Duodenal mucosa (tissue), 2 donors: ENCODE measurements around the gene CWC27.

Experiments
- H3K27ac ChIP-seq: one replicate; pipeline ENCODE4 v1.7.0; 2013; ENCODE audit warnings: low read depth, low read length
- H3K27me3 ChIP-seq, 2 donors: one replicate each; pipeline ENCODE4 v1.7.0; 2013; ENCODE audit warnings: low read length in 2 of 2, control low read depth in 1 of 2; ENCODE audit not compliant: insufficient read depth in 2 of 2, control insufficient read depth in 1 of 2
- H3K36me3 ChIP-seq, 2 donors: one replicate each; pipeline ENCODE4 v1.7.0; 2013; ENCODE audit warnings: low read length in 2 of 2, control low read depth in 1 of 2; ENCODE audit not compliant: insufficient read depth in 2 of 2, control insufficient read depth in 1 of 2
- H3K4me1 ChIP-seq, 2 donors: one replicate each; pipeline ENCODE4 v1.7.0; 2013; ENCODE audit warnings: low read length in 2 of 2, control low read depth in 1 of 2; ENCODE audit not compliant: insufficient read depth in 2 of 2, control insufficient read depth in 1 of 2
- H3K4me3 ChIP-seq, 2 donors: one replicate each; pipeline ENCODE4 v1.7.0; 2013; ENCODE audit warnings: low read length in 2 of 2, low read depth in 1 of 2
- H3K9ac ChIP-seq, 2 donors: one replicate each; pipeline ENCODE4 v1.7.0; 2013; ENCODE audit warnings: low read length in 2 of 2, low read depth in 1 of 2
- H3K9me3 ChIP-seq, 2 donors: one replicate each; pipeline ENCODE4 v1.7.0; 2013; ENCODE audit warnings: low read length in 2 of 2, control low read depth in 1 of 2; ENCODE audit not compliant: control insufficient read depth in 1 of 2

CWC27 gene

GRCh38 chr5:64958757-64959391 is 190.1 kb downstream of the CWC27 start:
- H3K9me3 ChIP-seq, result peaks cover 0 to 12% of the 10 kb centered on the region in 2 donors
- H3K27ac ChIP-seq, result no peak overlapping the region
- H3K4me3 ChIP-seq, result no peak overlapping the region

DNA sequence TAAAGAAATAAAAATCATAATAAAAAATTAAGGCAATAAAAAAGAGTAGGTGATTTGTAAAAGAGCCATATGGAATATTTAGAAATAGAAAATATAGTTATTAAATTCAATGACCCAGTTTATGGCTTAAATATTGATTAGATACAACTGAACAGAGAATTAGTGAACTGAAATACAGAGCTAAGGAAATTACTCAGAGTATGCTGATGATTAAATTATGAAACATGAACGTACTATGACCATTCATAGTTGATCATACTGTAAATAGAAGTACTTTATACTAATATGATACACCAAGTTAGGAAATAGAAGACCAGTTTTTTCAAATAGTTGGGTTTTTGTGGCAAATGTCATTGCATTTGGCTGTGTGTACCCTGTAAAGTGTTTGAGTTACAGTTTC is 194.5 kb downstream of the CWC27 start:
- H3K4me3 ChIP-seq, result no peak overlapping the region
- no peaks in the 10 kb centered on the region for H3K27me3 ChIP-seq
- H3K4me1 ChIP-seq, result no peaks in the 10 kb centered on the region
- H3K36me3 ChIP-seq, result no peaks in the 10 kb centered on the region
- no peak overlapping the region for H3K9ac ChIP-seq
- peaks cover 0 to 15% of the 10 kb centered on the region in 2 donors for H3K9me3 ChIP-seq
- H3K27ac ChIP-seq, result no peak overlapping the region

More at GRCh38 chr5:64958757-64959391, 190.1 kb downstream of the CWC27 start:
- no peaks in the 10 kb centered on the region for H3K27me3 ChIP-seq
- H3K9ac ChIP-seq, result no peak overlapping the region
- H3K36me3 ChIP-seq, result no peaks in the 10 kb centered on the region
- H3K4me1 ChIP-seq, result no peaks in the 10 kb centered on the region

GRCh38 chr5:64968591-64969110 is 199.9 kb downstream of the CWC27 start:
- no peak overlapping the region for H3K27ac ChIP-seq
- peaks cover 0 to 5% of the 10 kb centered on the region in 2 donors for H3K9me3 ChIP-seq
- no peak overlapping the region for H3K4me3 ChIP-seq
- no peaks in the 10 kb centered on the region for H3K36me3 ChIP-seq
- no peaks in the 10 kb centered on the region for H3K4me1 ChIP-seq
- no peaks in the 10 kb centered on the region for H3K27me3 ChIP-seq
- H3K9ac ChIP-seq, result no peak overlapping the region

GRCh38 chr5:64969578-64969977 is 200.8 kb downstream of the CWC27 start:
- Histone ChIP-seq H3K4me3 (no peak overlapping the region), H3K27me3 (no peaks in the 10 kb centered on the region), H3K9ac (no peak overlapping the region), H3K9me3 (no peaks in the 10 kb centered on the region), H3K4me1 (no peaks in the 10 kb centered on the region), H3K36me3 (no peaks in the 10 kb centered on the region), H3K27ac (no peak overlapping the region)

GRCh38 chr5:64971513-64971912 is 202.8 kb downstream of the CWC27 start:
- Histone ChIP-seq H3K9ac (no peak overlapping the region), H3K9me3 (no peaks in the 10 kb centered on the region), H3K27ac (no peak overlapping the region), H3K4me3 (no peak overlapping the region), H3K36me3 (no peaks in the 10 kb centered on the region), H3K4me1 (no peaks in the 10 kb centered on the region), H3K27me3 (no peaks in the 10 kb centered on the region)

DNA sequence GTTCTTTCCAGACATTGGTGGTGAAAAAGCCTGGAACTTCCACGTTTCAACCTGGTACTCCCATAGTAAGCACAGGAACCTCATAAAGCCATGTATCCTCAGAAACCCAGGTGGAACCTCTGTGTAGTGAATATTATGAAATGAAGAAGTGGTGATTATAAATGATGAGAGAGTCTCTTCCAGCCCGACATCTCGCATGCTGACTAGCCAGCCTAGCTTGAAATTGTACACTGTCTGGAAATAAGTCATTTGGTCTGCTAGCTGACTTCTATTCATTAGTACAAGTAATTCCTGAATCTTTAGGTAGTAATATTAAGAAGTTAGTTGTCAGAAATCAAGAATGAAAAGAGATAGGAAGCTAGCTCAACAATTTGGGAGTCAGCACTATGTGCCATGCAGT is 203.3 kb downstream of the CWC27 start:
- Histone ChIP-seq H3K9ac (no peak overlapping the region), H3K27me3 (no peaks in the 10 kb centered on the region), H3K27ac (no peak overlapping the region), H3K4me3 (no peak overlapping the region), H3K36me3 (no peaks in the 10 kb centered on the region), H3K9me3 (no peaks in the 10 kb centered on the region), H3K4me1 (no peaks in the 10 kb centered on the region)

GRCh38 chr5:64972591-64972990 is 203.9 kb downstream of the CWC27 start:
- Histone ChIP-seq H3K27ac (no peak overlapping the region), H3K9me3 (no peaks in the 10 kb centered on the region), H3K27me3 (no peaks in the 10 kb centered on the region), H3K36me3 (no peaks in the 10 kb centered on the region), H3K4me1 (no peaks in the 10 kb centered on the region), H3K4me3 (no peak overlapping the region), H3K9ac (no peak overlapping the region)

DNA sequence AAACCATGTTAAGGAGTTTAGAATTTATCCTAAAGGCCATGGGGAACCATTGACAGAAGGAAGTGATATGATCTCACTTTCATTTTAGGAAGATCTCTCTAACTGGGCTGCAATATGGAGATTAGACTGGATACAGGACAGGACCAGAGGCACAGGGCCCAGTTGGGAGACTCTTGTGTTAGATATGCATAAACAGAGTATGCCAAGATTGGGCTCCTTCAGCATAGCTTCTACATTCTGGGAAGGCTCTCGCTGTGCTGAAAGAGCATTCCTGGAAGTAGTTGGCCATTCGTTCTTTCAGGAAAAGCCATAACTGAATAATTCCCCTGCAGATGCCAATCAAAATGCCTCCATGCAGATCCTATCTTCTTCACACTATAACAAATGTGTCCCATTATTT is 204.5 kb downstream of the CWC27 start:
- H3K9me3 ChIP-seq, result no peaks in the 10 kb centered on the region
- H3K27ac ChIP-seq, result no peak overlapping the region
- H3K9ac ChIP-seq, result no peak overlapping the region
- no peaks in the 10 kb centered on the region for H3K4me1 ChIP-seq
- H3K27me3 ChIP-seq, result no peaks in the 10 kb centered on the region
- H3K36me3 ChIP-seq, result no peaks in the 10 kb centered on the region
- no peak overlapping the region for H3K4me3 ChIP-seq

DNA sequence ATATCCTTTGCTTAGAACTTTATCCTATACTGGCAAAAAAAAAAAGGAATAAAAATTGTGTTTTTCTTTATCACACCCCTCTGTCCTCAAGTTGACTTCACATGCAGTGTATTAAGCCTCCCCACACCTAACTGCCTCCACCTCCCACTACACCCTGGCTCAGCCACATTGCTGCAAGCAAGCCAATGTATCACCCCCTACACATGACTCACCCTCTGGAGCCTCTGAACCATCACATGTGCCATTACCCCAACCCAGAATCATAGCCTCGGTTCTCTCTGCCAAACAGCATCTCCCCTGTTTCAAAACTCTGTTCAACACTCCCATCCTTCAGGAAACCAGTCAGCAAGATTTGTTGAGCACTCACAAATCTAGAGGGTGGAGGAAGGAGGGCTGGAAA is 209.0 kb downstream of the CWC27 start:
- Histone ChIP-seq H3K27me3 (no peaks in the 10 kb centered on the region), H3K4me3 (no peak overlapping the region), H3K9me3 (no peaks in the 10 kb centered on the region), H3K27ac (no peak overlapping the region), H3K4me1 (no peaks in the 10 kb centered on the region), H3K36me3 (no peaks in the 10 kb centered on the region), H3K9ac (no peak overlapping the region)

DNA sequence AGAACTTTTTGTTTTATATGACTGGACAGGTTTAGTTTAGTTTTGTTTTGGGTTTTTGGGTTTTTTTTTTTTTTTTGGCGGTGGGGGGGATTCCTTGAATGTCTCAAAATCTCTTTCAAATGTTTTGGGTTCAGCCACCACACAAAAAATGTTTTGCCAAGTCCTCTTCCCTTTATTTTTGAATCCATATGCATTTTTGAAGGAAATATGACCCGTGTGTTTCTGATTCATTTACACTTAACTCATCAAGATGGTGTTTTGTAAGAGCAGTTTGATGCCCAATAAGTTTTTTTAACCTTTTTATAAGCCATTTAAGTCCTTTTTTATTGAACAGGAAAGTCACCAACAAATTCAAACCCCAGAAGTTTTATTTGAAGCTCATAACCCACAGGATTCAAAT is 209.8 kb downstream of the CWC27 start:
- H3K9ac ChIP-seq, result no peak overlapping the region

More for the DNA sequence above, 209.8 kb downstream of the CWC27 start:
- H3K4me1 ChIP-seq, result no peaks in the 10 kb centered on the region
- no peak overlapping the region for H3K27ac ChIP-seq
- no peaks in the 10 kb centered on the region for H3K9me3 ChIP-seq
- no peak overlapping the region for H3K4me3 ChIP-seq
- H3K27me3 ChIP-seq, result no peaks in the 10 kb centered on the region
- H3K36me3 ChIP-seq, result no peaks in the 10 kb centered on the region
